NCI-H446 treated with DMSO at 0.1 percent for 48 hours (cell line): ENCODE data around the gene SYT1.

ENCODE experiments used
- DNase-seq: peaks from one replicate; lab custom pipeline; 2025; lab: John Stamatoyannopoulos, UW

SYT1 gene

GRCh38 chr12:79357048-79357447, 492.5 kb downstream of the SYT1 start:
- DNase-seq: no peak

GRCh38 chr12:79358716-79359300, 494.2 kb downstream of the SYT1 start:
- no peak for DNase-seq

- peak; percentile 14 for DNase-seq
These were observed 495.7 kb downstream of the SYT1 start for GRCh38 chr12:79360286-79360685.

GRCh38 chr12:79360936-79361335, 496.4 kb downstream of the SYT1 start:
- peak; percentile 47 for DNase-seq

- DNase-seq: no peak
These were observed 499.6 kb downstream of the SYT1 start for GRCh38 chr12:79364197-79364596.

GRCh38 chr12:79366374-79366773, 501.8 kb downstream of the SYT1 start:
- no peak for DNase-seq

GRCh38 chr12:79367032-79367589, 502.5 kb downstream of the SYT1 start:
- DNase-seq: no peak

GRCh38 chr12:79370021-79370420, 505.4 kb downstream of the SYT1 start:
- no peak for DNase-seq

- no peak for DNase-seq
These were observed 506.7 kb downstream of the SYT1 start for GRCh38 chr12:79371226-79371625.

- peak; percentile 8 for DNase-seq
These were observed 509.4 kb downstream of the SYT1 start for GRCh38 chr12:79373896-79374499.

GRCh38 chr12:79374545-79374944, 510.0 kb downstream of the SYT1 start:
- DNase-seq: no peak

- DNase-seq: no peak
These were observed 510.5 kb downstream of the SYT1 start for GRCh38 chr12:79375050-79375449.

- no peak for DNase-seq
These were observed 513.9 kb downstream of the SYT1 start for GRCh38 chr12:79378496-79378895.

GRCh38 chr12:79380402-79380801, 515.8 kb downstream of the SYT1 start:
- DNase-seq: no peak

- no peak for DNase-seq
These were observed 517.0 kb downstream of the SYT1 start for GRCh38 chr12:79381248-79382208.

- no peak for DNase-seq
These were observed 520.0 kb downstream of the SYT1 start for GRCh38 chr12:79384551-79384950.

GRCh38 chr12:79388011-79388410, 523.4 kb downstream of the SYT1 start:
- DNase-seq: no peak

GRCh38 chr12:79393842-79394241, 529.3 kb downstream of the SYT1 start:
- DNase-seq: no peak

GRCh38 chr12:79397609-79398008, 533.0 kb downstream of the SYT1 start:
- no peak for DNase-seq

- DNase-seq: no peak
These were observed 535.9 kb downstream of the SYT1 start for GRCh38 chr12:79400481-79400880.

GRCh38 chr12:79402606-79403005, 538.0 kb downstream of the SYT1 start:
- DNase-seq: no peak

GRCh38 chr12:79406993-79407392, 542.4 kb downstream of the SYT1 start:
- no peak for DNase-seq
